Measurements from ENCODE around the gene CAB39. TPM values are rescaled to one million over a fixed set of nuclear protein-coding genes. Genes with fewer than 3 reads are reported as not detected.

The CAB39 gene
- polyA plus RNA-seq, 6 donors from 2014 or later = 28.6 to 53.0 (median 43.6) TPM

DNA sequence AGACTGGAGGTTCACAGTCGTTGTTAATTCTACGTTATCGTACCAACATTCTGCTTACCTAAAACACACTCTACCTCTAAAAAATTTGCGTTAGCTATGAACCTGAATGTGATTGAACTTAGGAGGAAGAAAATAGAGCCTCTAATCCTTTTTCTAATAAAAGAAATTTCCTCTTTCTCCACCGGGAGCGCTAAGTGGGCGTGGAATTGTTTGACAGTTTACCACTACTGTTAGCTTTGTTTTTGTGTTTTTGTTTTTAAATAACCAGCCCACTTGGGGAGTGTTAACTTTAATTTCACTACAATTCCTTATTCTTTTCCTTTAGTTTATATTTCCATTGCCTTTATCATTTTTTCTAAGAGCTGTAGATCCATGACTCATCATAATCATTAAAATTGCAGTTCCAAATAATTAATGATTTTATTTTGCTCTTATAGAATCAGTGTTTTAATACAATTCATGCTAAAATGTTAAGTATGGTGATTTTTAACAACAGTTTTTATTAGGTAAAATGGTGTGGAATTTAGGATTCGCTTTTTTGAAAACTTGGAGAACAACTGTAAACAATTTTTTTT, 97.1 kb downstream of the CAB39 start:
- DNase-seq (no peak), ATAC-seq (ENCODE audit: low read depth in 2 of 2) (no peak)
- H3K27me3 Mint-ChIP-seq = no peaks in the 10 kb centered on the region
- H3K27ac Mint-ChIP-seq = no peak overlapping the region
- no peak overlapping the region for H3K4me3 Mint-ChIP-seq
- H3K36me3 Mint-ChIP-seq = peaks cover 0 to 14% of the 10 kb centered on the region in 2 donors
- no peaks in the 10 kb centered on the region for H3K9me3 Mint-ChIP-seq
- peaks cover 0 to 4% (median 0%) of the 10 kb centered on the region in 3 donors for H3K4me1 Mint-ChIP-seq

- no peak for ATAC-seq (ENCODE audit: low read depth in 2 of 2)
- H3K9me3 Mint-ChIP-seq = no peaks in the 10 kb centered on the region
- peak overlapping the region in 3 of 6 donors; percentile 7 to 67 (median 55) for H3K27ac Mint-ChIP-seq
- H3K4me3 Mint-ChIP-seq = peak overlapping the region in 1 of 8 donors; percentile 22
- peaks cover 0 to 4% (median 0%) of the 10 kb centered on the region in 3 donors for H3K4me1 Mint-ChIP-seq
- H3K36me3 Mint-ChIP-seq = peaks cover 0 to 14% of the 10 kb centered on the region in 2 donors
- no peaks in the 10 kb centered on the region for H3K27me3 Mint-ChIP-seq
- no peak for DNase-seq
Observed at GRCh38 chr2:230811508-230811907, 98.9 kb downstream of the CAB39 start.

- DNase-seq = no peak
- peak overlapping the region in 1 of 8 donors; percentile 22 for H3K4me3 Mint-ChIP-seq
- H3K9me3 Mint-ChIP-seq = no peaks in the 10 kb centered on the region
- H3K4me1 Mint-ChIP-seq = peaks cover 0 to 4% (median 0%) of the 10 kb centered on the region in 3 donors
- H3K27ac Mint-ChIP-seq = peak overlapping the region in 1 of 6 donors; percentile 67
- H3K36me3 Mint-ChIP-seq = peaks cover 0 to 19% of the 10 kb centered on the region in 2 donors
- no peaks in the 10 kb centered on the region for H3K27me3 Mint-ChIP-seq
- ATAC-seq (ENCODE audit: low read depth in 2 of 2) = no peak
Observed at GRCh38 chr2:230812033-230812432, 99.4 kb downstream of the CAB39 start.

GRCh38 chr2:230814616-230815015, 102.0 kb downstream of the CAB39 start:
- Mint-ChIP-seq H3K36me3 (peaks cover 14 to 33% of the 10 kb centered on the region in 2 donors), H3K9me3 (no peaks in the 10 kb centered on the region), H3K4me1 (peaks cover 0 to 4% (median 0%) of the 10 kb centered on the region in 3 donors), H3K27ac (peak overlapping the region in 1 of 6 donors; percentile 94), H3K27me3 (no peaks in the 10 kb centered on the region), H3K4me3 (peak overlapping the region in 1 of 8 donors; percentile 21)
- DNase-seq = no peak
- ATAC-seq (ENCODE audit: low read depth in 2 of 2) = no peak

- Mint-ChIP-seq H3K4me3 (peak overlapping the region in 1 of 8 donors; percentile 21), H3K27ac (peak overlapping the region in 2 of 6 donors; percentile 38 to 94), H3K9me3 (no peaks in the 10 kb centered on the region), H3K36me3 (peaks cover 14 to 33% of the 10 kb centered on the region in 2 donors), H3K4me1 (peaks cover 0 to 4% (median 0%) of the 10 kb centered on the region in 3 donors), H3K27me3 (no peaks in the 10 kb centered on the region)
- ATAC-seq (ENCODE audit: low read depth in 2 of 2) = no peak
- DNase-seq = no peak
Observed at GRCh38 chr2:230815088-230815487, 102.4 kb downstream of the CAB39 start.

DNA sequence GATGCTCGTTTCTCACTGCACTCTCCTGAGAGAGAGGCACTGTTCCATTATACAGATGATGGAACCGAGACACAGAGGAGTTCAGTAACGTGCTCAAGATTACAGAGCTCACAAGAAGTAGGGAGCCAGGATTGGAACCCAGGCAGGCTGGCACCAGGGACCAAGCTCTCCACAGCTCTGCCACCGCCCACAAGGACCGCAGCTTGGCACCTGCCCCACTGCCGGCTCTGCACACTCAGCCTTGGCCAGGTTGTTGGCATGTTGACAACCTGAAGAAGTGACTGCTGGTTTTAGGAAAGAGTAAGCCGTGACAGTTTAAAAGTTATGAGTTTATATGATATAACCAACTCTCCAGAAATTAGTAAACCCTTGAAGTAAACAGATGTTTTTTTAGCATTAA, 104.1 kb downstream of the CAB39 start:
- Mint-ChIP-seq H3K4me1 (no peaks in the 10 kb centered on the region), H3K4me3 (no peak overlapping the region), H3K9me3 (no peaks in the 10 kb centered on the region), H3K27me3 (no peaks in the 10 kb centered on the region), H3K27ac (peak overlapping the region in 2 of 6 donors; percentile 39 to 60), H3K36me3 (peaks cover 14 to 33% of the 10 kb centered on the region in 2 donors)
- no peak for DNase-seq
- no peak for ATAC-seq (ENCODE audit: low read depth in 2 of 2)

DNA sequence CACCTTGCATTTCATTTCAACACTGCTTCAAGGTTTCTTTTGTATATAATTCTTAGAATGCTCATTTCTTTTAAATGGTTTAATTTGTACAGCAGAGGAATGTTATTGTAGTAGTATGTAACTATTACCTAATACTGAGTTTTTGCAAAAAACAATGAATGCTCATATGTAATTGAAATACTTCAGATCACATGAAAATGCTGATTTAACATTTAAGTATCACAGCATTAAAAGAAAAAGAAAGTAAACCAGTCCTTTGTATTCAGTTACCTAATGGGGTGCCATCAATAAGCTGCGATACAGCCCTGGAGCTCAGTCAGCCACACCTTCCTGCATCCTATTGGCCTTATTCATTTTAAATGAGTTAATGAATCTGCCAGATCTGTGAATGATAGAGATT, 106.8 kb downstream of the CAB39 start:
- no peak for DNase-seq
- peaks cover 14 to 19% of the 10 kb centered on the region in 2 donors for H3K36me3 Mint-ChIP-seq
- H3K4me3 Mint-ChIP-seq = no peak overlapping the region
- peaks cover under 1 to 3% (median 2%) of the 10 kb centered on the region in 3 donors for H3K4me1 Mint-ChIP-seq
- no peaks in the 10 kb centered on the region for H3K9me3 Mint-ChIP-seq
- peaks cover under 1 to 2% (median 1%) of the 10 kb centered on the region in 3 donors for H3K27me3 Mint-ChIP-seq
- H3K27ac Mint-ChIP-seq = no peak overlapping the region
- ATAC-seq (ENCODE audit: low read depth in 2 of 2) = no peak

DNA sequence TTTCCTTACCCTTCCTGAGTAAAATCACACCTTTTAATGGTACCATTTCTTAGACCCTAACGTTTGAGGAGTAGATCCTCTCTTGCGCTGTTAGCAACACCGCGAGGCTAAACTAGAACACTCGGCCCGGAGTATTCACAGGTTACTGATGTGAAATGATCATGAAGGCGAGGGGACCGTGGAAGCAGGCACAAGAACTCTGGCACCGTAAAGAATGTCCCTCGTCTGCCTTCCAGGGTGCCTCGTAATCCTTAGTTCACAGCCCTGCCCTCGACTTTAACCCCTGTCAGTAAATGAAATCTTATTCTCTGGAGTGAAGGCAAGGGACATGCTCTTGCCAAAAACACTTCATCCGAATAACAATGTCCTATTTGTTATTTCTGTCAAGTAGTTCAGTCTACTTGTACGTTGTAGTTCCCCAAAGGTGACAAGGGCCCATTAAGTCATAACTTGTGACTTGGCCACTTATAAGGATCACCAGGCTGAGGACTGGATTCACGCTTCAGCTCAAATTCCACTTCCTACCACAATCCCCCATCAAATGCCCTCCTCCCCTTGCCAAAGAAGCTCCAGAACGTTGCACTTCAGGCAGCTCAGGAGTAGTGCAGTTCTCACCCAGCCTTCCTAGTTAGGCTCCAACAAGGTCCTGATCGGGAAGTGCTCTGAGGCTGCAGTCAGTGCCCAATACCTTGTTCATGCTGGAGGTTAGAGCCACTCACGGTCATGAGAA, 108.8 kb downstream of the CAB39 start:
- Mint-ChIP-seq H3K4me1 (peaks cover 4 to 8% (median 6%) of the 10 kb centered on the region in 3 donors), H3K27ac (no peak overlapping the region), H3K4me3 (no peak overlapping the region), H3K36me3 (peaks cover 14 to 19% of the 10 kb centered on the region in 2 donors), H3K9me3 (no peaks in the 10 kb centered on the region), H3K27me3 (peaks cover 9 to 21% (median 16%) of the 10 kb centered on the region in 3 donors)
- ATAC-seq (ENCODE audit: low read depth in 2 of 2) (no peak), DNase-seq (no peak)

DNA sequence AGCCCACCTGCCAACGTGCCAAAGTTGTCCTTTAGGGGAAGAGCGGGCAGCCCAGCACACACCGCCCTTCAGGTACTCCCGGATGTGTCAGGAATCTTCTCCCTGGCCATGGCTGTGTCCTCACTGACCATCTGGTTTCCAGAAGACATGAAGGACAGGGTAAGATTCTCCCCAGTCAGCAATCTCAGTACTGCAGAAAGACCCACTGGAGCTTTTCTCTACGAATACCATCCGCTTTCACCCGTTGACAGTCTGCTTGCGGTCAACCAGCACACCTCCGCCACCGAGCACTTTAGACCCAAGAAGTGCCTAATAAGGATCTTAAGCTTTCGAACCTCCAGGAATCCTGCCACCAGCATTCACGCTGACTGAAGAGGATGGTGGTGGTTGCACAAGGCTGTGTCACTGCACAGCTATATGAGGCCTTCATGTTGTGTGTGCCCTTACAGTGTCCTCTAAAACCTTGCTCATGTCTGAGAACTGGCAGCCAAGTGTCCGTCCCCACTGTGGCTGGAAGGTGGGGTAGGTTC, 109.4 kb downstream of the CAB39 start:
- Mint-ChIP-seq H3K4me3 (no peak overlapping the region), H3K27ac (peak overlapping the region in 2 of 6 donors; percentile 60 to 73), H3K36me3 (peaks cover 14% of the 10 kb centered on the region in 2 donors)

GRCh38 chr2:230823264-230823964, 110.8 kb downstream of the CAB39 start:
- no peaks in the 10 kb centered on the region for H3K9me3 Mint-ChIP-seq
- peaks cover 18 to 36% (median 30%) of the 10 kb centered on the region in 3 donors for H3K27me3 Mint-ChIP-seq
- H3K27ac Mint-ChIP-seq = no peak overlapping the region
- DNase-seq (no peak), ATAC-seq (ENCODE audit: low read depth in 2 of 2) (no peak)
- no peak overlapping the region for H3K4me3 Mint-ChIP-seq
- H3K36me3 Mint-ChIP-seq = peaks cover 6 to 7% of the 10 kb centered on the region in 2 donors
- H3K4me1 Mint-ChIP-seq = peaks cover 4 to 13% (median 6%) of the 10 kb centered on the region in 3 donors

More for the DNA sequence above, 109.4 kb downstream of the CAB39 start:
- ATAC-seq (ENCODE audit: low read depth in 2 of 2) = no peak
- peaks cover 4 to 8% (median 6%) of the 10 kb centered on the region in 3 donors for H3K4me1 Mint-ChIP-seq
- H3K9me3 Mint-ChIP-seq = no peaks in the 10 kb centered on the region
- H3K27me3 Mint-ChIP-seq = peaks cover 15 to 28% (median 22%) of the 10 kb centered on the region in 3 donors
- DNase-seq = no peak

- Mint-ChIP-seq H3K36me3 (no peaks in the 10 kb centered on the region), H3K27ac (no peak overlapping the region), H3K9me3 (no peaks in the 10 kb centered on the region), H3K4me3 (peak overlapping the region in 1 of 8 donors; percentile 45), H3K4me1 (peaks cover 6 to 13% (median 8%) of the 10 kb centered on the region in 3 donors), H3K27me3 (peaks cover 18 to 45% (median 38%) of the 10 kb centered on the region in 3 donors)
- DNase-seq (peak; percentile 69), ATAC-seq (ENCODE audit: low read depth in 2 of 2) (peak; percentile 85 to 86)
Observed at GRCh38 chr2:230824406-230824978, 111.8 kb downstream of the CAB39 start.

GRCh38 chr2:230825354-230825753, 112.7 kb downstream of the CAB39 start:
- H3K27ac Mint-ChIP-seq = no peak overlapping the region
- H3K4me3 Mint-ChIP-seq = no peak overlapping the region
- ATAC-seq (ENCODE audit: low read depth in 2 of 2) (no peak), DNase-seq (no peak)
- no peaks in the 10 kb centered on the region for H3K9me3 Mint-ChIP-seq
- H3K4me1 Mint-ChIP-seq = peaks cover 6 to 13% (median 8%) of the 10 kb centered on the region in 3 donors
- H3K36me3 Mint-ChIP-seq = no peaks in the 10 kb centered on the region
- H3K27me3 Mint-ChIP-seq = peaks cover 18 to 53% (median 44%) of the 10 kb centered on the region in 3 donors

All from naive B cell (primary cell).